Measurements from ENCODE around the gene DHX16. TPM values are rescaled to one million over a fixed set of nuclear protein-coding genes. Genes with fewer than 3 reads are reported as not detected.
"Not testable (repeated sequence)": the region's sequence is repeated elsewhere in the genome, so short reads cannot be mapped to it uniquely, and the experiment has no call there.

The DHX16 gene
- 50.2 and 55.5 TPM in 2 replicates for total RNA-seq (2014; rRNA removed; shearing (Covaris generic))
- 28.8 and 29.1 TPM in 2 replicates for polyA plus RNA-seq (2015; cell fraction: cytosol; rRNA removed)
- polyA plus RNA-seq (2015; cell fraction: nucleus; rRNA removed) = 61.5 and 63.1 TPM in 2 replicates

GRCh38 chr6:30672445-30673253 lies at the start of gene DHX16:
Gene DHX16 (minus strand): TSS chr6:30673006. CDS start chr6:30672841, 165 bp downstream.
- DNase-seq (ENCODE audit: low read depth) = peak; percentile 97

GRCh38 chr6:30722025-30722279 lies 49.1 kb upstream of the DHX16 start:
- DNase-seq (ENCODE audit: low read depth) = not testable (repeated sequence)

GRCh38 chr6:30721198-30722024 lies 48.6 kb upstream of the DHX16 start:
- peak; percentile 79 for DNase-seq (ENCODE audit: low read depth)

GRCh38 chr6:30720738-30721197 lies 48.0 kb upstream of the DHX16 start:
- peak; percentile 63 for DNase-seq (ENCODE audit: low read depth)

- peak; percentile 98 for DNase-seq (ENCODE audit: low read depth)
These were observed 47.3 kb upstream of the DHX16 start, which contains the start of gene TUBB for GRCh38 chr6:30719791-30720737. Gene TUBB (plus strand): TSS chr6:30720352. CDS start chr6:30720507, 155 bp downstream.

GRCh38 chr6:30719356-30719755 lies 46.5 kb upstream of the DHX16 start:
- DNase-seq (ENCODE audit: low read depth) = no peak

GRCh38 chr6:30717845-30718720 lies 45.3 kb upstream of the DHX16 start:
- not testable (repeated sequence) for DNase-seq (ENCODE audit: low read depth)

- peak; percentile 100 for DNase-seq (ENCODE audit: low read depth)
These were observed 44.5 kb upstream of the DHX16 start, which contains the start of gene MDC1 for GRCh38 chr6:30717129-30717844. Gene MDC1 (minus strand): TSS chr6:30717281. CDS start chr6:30715175, 2,106 bp downstream.

GRCh38 chr6:30716879-30717128 lies 44.0 kb upstream of the DHX16 start:
- DNase-seq (ENCODE audit: low read depth) = no peak

- no peak for DNase-seq (ENCODE audit: low read depth)
These were observed 41.5 kb upstream of the DHX16 start for GRCh38 chr6:30714263-30714662.

GRCh38 chr6:30712441-30712945 lies 39.7 kb upstream of the DHX16 start:
- DNase-seq (ENCODE audit: low read depth) = no peak

GRCh38 chr6:30711758-30712380 lies 39.1 kb upstream of the DHX16 start:
- no peak for DNase-seq (ENCODE audit: low read depth)

GRCh38 chr6:30709101-30709868 lies 36.5 kb upstream of the DHX16 start:
- no peak for DNase-seq (ENCODE audit: low read depth)

GRCh38 chr6:30707281-30707850 lies 34.6 kb upstream of the DHX16 start:
- no peak for DNase-seq (ENCODE audit: low read depth)

- no peak for DNase-seq (ENCODE audit: low read depth)
These were observed 32.8 kb upstream of the DHX16 start for GRCh38 chr6:30705620-30706019.

- no peak for DNase-seq (ENCODE audit: low read depth)
These were observed 31.0 kb upstream of the DHX16 start for GRCh38 chr6:30703821-30704220.

GRCh38 chr6:30703011-30703410 lies 30.2 kb upstream of the DHX16 start:
- no peak for DNase-seq (ENCODE audit: low read depth)

GRCh38 chr6:30700340-30700739 lies 27.5 kb upstream of the DHX16 start:
- no peak for DNase-seq (ENCODE audit: low read depth)
